ENCODE data around the gene SETD4.

GRCh38 chr21:36100971-36101641, 40.8 kb upstream of the SETD4 start:
- TF ChIP-seq EZH2phosphoT487 (IDR thresholded peaks at IDR 0.05; ENCODE audit: borderline replicate concordance, low read length): no peak
- no peak for TF ChIP-seq CTCF (conservative IDR thresholded peaks at IDR 0.05; ENCODE audit: low read depth, low read length)
